PFSK-1 (cell line): ENCODE results near the gene ROBO2.

Source experiments
- POLR2AphosphoS5 ChIP-seq: IDR thresholded peaks from 2 replicates; pipeline ENCODE4 v1.6.1; 2012; ENCODE audit warnings: low read depth, mild to moderate bottlenecking, control low read depth, low read length, moderate library complexity
- SIN3A ChIP-seq: IDR thresholded peaks from 2 replicates; pipeline ENCODE4 v1.6.1; 2012; ENCODE audit warnings: mild to moderate bottlenecking, low read length, moderate library complexity, borderline replicate concordance; ENCODE audit not compliant: insufficient read depth
- TAF1 ChIP-seq: IDR thresholded peaks from 2 replicates; pipeline ENCODE4 v1.6.1; 2012; ENCODE audit warnings: low read length, control low read depth, borderline replicate concordance; ENCODE audit not compliant: insufficient read depth
- TF ChIP-seq, protein P1 (sequence below), 2 experiments: IDR thresholded peaks; 2 replicates each; pipeline versions ENCODE4 v1.6.1 to v1.8.0; 2011 to 2012; ENCODE audit warnings: low read depth in 2 of 2, low read length in 2 of 2, control low read depth in 1 of 2, inconsistent platforms in 1 of 2, mild to moderate bottlenecking in 1 of 2, moderate library complexity in 1 of 2; ENCODE audit not compliant: insufficient read depth in 1 of 2

DNA sequence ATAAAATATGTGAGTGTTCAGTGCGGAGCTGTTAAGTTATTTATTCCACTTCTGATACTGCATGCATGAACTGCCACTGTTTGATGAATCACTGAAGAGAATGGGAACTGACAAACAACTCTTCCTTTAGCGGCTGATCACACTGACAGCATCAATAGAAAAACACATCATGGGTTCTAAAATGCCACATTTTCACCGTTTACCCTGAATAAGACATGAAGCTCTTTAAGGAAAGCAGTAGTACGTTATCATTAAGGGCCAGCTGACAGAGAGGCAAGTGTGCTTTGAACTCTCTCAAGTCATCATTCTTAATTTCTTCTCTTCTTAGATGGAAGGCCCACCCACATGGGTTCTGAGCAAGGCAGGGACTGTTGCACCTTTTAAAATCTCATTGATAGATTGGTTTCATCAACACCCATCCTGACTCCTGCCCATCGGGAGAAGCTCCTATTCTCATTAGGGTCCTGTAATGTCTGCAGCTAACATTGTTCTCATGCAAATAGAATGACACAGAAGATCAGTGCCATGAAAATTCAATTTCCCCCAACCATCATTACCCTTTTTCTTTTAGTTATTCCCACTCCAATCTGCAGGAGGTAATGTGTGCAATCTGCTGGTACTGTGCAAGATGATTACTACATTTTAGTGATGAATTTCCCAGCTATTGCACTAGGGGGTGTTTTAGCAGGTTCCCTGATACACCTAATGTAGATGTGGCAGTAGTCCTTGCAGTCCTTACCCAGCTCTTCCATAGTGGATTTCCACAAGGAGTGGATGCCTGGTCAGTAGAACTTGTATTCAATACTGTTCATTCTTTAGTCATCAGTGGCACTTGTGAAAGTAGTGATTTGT, 119.1 kb downstream of the ROBO2 start:
- TF ChIP-seq POLR2AphosphoS5 (no peak), SIN3A (no peak), TAF1 (no peak)
- TF ChIP-seq, protein P1, sequence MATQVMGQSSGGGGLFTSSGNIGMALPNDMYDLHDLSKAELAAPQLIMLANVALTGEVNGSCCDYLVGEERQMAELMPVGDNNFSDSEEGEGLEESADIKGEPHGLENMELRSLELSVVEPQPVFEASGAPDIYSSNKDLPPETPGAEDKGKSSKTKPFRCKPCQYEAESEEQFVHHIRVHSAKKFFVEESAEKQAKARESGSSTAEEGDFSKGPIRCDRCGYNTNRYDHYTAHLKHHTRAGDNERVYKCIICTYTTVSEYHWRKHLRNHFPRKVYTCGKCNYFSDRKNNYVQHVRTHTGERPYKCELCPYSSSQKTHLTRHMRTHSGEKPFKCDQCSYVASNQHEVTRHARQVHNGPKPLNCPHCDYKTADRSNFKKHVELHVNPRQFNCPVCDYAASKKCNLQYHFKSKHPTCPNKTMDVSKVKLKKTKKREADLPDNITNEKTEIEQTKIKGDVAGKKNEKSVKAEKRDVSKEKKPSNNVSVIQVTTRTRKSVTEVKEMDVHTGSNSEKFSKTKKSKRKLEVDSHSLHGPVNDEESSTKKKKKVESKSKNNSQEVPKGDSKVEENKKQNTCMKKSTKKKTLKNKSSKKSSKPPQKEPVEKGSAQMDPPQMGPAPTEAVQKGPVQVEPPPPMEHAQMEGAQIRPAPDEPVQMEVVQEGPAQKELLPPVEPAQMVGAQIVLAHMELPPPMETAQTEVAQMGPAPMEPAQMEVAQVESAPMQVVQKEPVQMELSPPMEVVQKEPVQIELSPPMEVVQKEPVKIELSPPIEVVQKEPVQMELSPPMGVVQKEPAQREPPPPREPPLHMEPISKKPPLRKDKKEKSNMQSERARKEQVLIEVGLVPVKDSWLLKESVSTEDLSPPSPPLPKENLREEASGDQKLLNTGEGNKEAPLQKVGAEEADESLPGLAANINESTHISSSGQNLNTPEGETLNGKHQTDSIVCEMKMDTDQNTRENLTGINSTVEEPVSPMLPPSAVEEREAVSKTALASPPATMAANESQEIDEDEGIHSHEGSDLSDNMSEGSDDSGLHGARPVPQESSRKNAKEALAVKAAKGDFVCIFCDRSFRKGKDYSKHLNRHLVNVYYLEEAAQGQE (IDR thresholded peaks at IDR 0.05; ENCODE audit: insufficient read depth in 1 of 2, low read depth in 2 of 2, low read length in 2 of 2), result no peak
